ENCODE results near the gene KNCN.

KNCN gene

DNA sequence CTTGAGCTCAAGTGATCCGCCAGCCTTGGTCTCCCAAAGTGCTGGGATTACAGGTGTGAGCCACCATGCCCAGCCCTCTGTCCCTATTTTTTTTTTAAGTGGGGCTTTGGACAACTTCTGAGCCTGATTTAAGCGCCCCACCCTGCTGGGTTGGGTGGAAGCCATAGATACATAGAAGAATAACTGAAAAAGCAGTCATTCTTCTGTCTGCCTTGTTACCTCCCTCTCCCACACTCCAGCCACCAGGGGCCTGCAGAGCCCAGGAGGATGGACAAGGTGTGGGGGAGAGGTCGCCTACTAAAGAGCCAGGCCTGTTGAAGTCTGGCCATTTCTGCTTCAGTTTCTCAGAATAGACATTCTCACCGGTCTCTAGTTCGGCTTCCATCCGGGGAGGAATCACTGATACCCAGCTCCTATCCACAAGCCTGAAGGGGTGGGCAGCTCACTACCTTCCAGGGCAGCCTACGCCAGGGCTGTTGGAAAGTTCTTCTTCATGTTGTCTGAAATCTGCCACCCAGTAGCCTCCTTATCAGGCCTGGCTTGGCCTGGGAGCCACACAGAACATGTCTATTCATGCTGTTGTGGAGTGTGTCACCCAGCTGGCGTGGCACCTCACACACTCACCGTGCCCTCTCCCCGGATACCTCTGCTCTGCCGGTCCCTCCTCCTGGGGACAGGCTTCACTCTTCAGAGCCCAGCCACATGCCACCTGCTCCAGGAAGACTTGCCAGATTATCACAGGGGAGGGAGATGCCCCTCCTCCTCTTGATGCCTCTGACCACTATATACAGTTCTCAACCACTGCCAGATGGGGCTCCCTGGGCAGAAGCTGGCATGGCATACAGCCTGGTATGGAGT is 27.7 kb downstream of the KNCN start:
- no peak for DNase-seq

DNA sequence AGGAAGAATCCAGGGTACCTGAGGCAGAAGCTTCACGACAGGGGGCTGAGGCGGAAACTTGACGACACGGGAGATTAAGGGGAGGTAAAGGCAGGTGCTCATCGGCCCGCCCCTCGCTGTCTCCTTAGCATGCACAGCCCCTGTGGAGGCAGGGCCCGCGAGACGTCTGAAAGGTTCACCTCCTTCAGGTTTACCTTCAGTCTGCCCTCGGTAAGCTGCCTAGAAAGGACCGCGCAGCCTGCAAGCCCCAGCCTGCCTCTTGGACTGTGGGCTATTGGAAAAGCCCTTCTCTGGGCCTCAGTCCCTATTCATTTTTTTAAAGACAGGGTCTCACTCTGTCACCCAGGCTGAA is 28.5 kb downstream of the KNCN start:
- no peak for DNase-seq

DNA sequence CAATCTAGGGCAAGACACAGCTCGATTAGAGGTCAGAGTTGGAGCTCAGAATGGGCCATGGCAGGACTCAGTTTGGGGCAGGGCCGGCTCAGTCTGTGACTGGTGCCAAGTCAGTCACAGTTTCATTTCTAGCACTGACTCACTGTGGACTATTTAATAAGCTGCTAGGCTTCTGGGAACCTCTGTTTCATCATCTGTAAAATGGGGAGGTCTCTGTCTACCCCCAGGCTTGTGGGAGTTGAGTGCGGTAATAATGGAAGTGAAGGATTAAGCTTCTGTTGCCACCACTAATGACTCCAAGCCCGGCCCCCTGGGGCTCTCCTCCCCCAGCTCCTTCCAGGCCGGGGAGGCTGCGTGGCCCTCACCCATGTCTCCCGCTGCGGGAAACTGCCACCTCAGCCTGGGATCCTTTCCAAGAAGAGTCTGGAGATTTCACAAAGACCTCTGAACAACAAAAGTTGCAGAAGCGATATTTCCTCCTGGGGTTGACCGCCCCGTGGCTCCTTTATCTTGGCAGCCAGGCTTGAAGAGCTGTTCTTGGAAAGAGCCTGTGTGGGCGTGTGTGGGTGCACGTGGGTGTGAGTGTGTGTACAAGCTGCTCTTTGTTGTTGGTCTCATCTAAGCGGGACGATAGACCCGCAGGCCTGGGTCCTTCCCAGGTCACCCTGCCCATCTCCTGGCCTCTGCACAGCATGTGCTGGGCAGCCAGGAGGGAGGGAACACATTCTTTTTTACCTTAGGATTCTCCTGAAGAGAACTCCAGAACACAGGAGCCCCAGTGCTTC is 29.1 kb downstream of the KNCN start:
- no peak for DNase-seq

- DNase-seq, result no peak
Observed at GRCh38 chr1:46521414-46521813, 30.0 kb downstream of the KNCN start.

GRCh38 chr1:46520063-46520911 is 31.2 kb downstream of the KNCN start:
- DNase-seq, result no peak

- no peak for DNase-seq
Observed at GRCh38 chr1:46519209-46519608, 32.2 kb downstream of the KNCN start.

DNA sequence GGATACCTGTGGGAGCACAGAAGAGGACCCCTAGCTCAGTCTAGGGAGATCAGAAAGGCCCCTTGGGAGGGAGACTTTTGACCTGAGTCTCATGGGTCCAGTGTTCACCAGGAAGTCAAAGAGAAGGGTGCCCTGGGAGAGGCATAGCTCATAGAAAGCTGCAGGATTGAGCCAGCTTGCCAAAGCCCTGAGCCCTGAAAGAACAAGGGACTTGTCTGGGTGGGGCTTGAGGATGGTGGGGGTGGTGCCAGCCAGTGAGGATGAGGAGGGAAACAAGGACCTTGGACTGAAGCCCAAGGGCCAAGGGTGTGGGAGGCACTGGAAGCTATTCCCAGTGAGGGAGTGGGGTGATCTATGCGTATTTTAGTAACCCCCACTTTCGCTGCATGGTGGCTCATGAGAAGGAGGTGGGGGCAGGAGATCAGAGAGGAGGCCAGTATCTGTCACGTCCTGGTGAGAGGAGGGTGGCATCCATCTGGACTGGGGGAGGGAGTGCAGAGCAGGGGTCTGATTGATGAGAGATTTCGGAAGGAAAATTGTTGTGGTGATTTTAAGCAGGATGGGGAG is 33.4 kb downstream of the KNCN start:
- no peak for DNase-seq

DNA sequence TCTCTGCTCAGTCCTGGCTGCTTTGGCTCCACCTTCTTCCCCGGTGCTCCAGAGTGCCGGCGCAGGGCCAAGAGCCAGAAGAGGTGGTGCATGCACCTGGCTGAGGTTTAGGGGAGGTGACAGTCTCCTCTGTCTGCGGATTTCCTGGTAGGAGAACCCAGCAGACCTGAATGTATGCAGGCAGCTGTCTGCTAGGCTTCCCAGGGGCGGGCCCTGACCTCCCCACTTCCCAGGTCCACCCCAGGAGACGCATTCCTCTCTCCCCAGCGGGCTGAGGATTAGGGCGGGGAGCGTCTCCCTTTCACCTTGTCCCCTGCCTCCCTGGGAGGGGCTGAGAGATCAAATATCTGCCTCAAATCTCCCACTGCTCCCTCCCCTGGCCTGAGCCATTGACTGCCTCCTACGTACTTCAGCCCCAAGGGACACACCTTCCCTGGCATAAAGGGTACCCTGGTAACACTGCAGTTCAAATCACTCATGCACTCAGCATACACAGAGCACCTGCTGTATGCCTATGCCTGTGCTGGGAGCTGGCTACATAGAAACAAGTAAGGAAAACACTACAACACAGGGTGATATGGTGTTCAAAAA is 34.3 kb downstream of the KNCN start:
- no peak for DNase-seq

GRCh38 chr1:46516200-46516950 is 35.1 kb downstream of the KNCN start:
- no peak for DNase-seq

- no peak for DNase-seq
Observed at GRCh38 chr1:46515576-46515975, 35.9 kb downstream of the KNCN start.

DNA sequence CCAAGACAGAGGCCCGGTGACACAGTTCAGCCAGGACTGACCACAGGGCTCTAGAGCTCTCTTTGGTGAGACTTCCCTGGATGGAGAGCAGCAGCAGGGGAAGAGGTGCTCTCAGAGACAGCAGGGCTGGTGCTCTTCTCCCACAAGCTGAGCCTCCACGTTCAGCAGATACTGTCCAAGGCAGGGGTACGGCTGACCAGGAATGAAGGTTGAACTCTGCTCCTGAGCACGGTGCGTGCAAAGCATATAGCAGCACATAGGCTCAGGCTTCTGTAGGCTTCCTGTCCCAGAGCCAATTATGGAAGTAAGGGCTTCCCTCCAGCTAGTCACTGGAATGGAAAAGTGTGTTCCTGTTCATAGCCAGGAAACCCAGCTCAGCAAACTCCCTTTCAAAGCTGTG is 37.9 kb downstream of the KNCN start:
- no peak for DNase-seq

DNA sequence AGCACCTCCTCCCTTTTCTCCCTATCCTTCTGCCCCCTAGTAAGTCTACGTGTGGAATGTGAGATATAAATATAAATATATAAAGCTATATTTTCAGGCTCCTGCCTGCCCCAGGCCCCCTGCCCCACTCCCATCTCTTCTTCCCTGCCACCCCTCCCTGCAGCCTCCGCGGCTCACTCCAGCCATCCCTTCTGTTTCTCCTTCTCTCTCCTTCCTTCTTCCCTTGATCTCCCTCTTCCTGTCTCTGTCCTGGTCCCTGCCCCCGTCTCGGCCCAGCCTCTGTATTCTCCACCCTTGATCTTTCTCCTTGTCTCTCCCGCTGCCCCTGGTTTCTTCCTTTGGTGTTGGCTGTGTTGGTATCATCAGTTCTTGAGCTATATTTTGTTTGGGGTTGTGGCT is 38.7 kb downstream of the KNCN start:
- no peak for DNase-seq

- DNase-seq, result no peak
Observed at GRCh38 chr1:46512135-46512791, 39.2 kb downstream of the KNCN start.

- DNase-seq, result no peak
Observed at GRCh38 chr1:46510998-46511365, 40.5 kb downstream of the KNCN start.

- no peak for DNase-seq
Observed at GRCh38 chr1:46510341-46510997, 41.0 kb downstream of the KNCN start.

DNA sequence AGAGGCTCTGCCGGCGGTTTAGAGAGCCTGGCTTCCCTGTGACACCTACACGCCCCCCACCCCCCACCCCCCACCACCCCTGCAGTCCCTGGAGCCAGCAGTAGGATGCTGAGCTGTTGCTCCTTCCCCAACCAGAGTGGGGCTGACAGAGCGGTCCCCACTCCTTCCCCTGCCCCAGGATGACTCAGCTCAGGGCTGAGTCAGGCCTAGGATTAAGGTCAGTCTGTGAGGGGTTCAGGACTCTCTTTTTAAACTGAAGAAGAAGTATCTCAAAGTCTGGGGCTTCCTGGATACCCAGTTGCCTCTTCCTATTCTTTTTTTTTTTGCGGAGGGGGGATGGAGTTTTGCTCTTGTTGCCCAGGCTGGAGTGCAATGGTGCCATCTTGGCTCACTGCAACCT is 42.7 kb downstream of the KNCN start:
- no peak for DNase-seq

DNA sequence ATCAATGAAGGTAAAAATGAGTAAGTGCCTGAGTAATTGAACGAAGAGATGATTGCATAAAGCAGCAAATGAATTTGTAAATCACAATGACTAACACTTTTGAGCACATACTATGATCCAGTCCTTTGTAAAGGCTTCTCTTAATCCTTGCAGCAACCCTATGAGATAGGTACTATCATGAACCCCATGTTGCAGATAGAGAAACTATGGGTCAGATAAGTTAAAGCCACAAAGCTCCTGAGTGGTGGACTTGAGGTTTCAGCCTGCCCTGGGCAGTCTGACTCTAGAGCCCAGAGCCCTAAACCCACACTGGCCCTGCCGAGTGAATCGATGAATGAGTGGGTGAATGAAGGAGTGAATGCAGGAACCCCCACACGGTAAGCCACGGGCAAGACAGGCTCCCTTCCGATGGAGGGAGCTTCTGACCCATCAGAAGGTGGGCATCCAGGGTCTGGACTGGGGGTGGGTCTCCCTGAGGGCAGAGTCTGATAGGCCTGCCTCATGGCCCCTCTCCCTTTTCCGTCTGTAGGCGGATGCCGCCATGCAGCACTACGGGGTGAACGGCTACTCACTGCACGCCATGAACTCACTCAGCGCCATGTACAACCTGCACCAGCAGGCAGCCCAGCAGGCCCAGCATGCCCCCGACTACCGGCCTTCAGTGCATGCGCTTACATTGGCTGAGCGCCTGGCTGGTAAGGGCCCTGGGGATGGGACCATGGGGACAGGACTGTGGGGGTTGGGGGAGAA is 44.8 kb downstream of the KNCN start:
- no peak for DNase-seq

GRCh38 chr1:46503421-46503820 is 48.0 kb downstream of the KNCN start:
- no peak for DNase-seq

GRCh38 chr1:46501528-46501927 is 49.9 kb downstream of the KNCN start:
- DNase-seq, result no peak

- no peak for DNase-seq
Observed at GRCh38 chr1:46497665-46498064, 53.8 kb downstream of the KNCN start.
